NCI-H2196 treated with DMSO at 0.1 percent for 48 hours (cell line): ENCODE measurements around the gene BRD4.
"Not testable (repeated sequence)": the region's sequence is repeated elsewhere in the genome, so short reads cannot be mapped to it uniquely, and the experiment has no call there.

Experiments used
- DNase-seq: peaks from one replicate; lab custom pipeline; 2025; ENCODE audit not compliant: unreplicated experiment; lab: John Stamatoyannopoulos, UW

Gene BRD4

GRCh38 chr19:15332311-15332996, at the start of gene BRD4:
TSS of gene BRD4 (minus strand) at chr19:15332539. CDS start at chr19:15273099, 59,440 bp downstream.
- DNase-seq, result peak; percentile 29

GRCh38 chr19:15381864-15382263, 49.5 kb upstream of the BRD4 start:
- DNase-seq, result no peak

GRCh38 chr19:15381429-15381828, 49.1 kb upstream of the BRD4 start:
- no peak for DNase-seq

- peak; percentile 56 for DNase-seq
Measured at GRCh38 chr19:15379999-15380647, 47.8 kb upstream of the BRD4 start.

- peak; percentile 94 for DNase-seq
Measured at GRCh38 chr19:15379083-15379998, 47.0 kb upstream of the BRD4 start, which contains the start of gene AKAP8. TSS of gene AKAP8 (minus strand) at chr19:15379787. CDS start at chr19:15379731, 56 bp downstream.

- DNase-seq, result peak; percentile 2
Measured at GRCh38 chr19:15378534-15379082, 46.3 kb upstream of the BRD4 start.

GRCh38 chr19:15374796-15375440, 42.6 kb upstream of the BRD4 start:
- no peak for DNase-seq

DNA sequence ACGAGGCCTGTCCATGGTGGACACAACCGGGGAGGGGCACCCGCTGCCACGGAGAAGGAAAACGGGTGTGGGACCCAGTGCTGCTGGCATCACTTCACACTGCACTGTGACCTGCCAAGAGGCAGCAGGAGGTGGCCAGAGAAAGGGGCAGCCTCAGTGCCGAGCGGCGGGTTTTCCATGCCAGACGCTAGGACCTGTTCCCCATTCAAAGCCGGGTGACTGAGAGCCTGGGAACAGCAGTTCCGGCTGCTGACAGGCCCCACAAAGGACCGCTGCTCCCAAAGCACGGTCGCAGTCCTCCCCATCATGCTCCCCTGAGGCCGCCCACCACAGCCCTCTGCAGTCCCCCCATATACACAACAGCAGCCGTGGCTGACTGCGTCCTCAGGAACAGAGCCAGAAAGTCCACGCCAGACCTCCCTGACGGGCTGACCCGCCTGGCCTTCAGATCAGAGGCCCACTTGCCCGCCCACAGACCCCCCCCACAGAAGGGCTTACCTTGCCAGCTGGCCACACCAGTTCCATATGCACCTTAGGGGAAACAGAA, 41.8 kb upstream of the BRD4 start:
- DNase-seq, result no peak

DNA sequence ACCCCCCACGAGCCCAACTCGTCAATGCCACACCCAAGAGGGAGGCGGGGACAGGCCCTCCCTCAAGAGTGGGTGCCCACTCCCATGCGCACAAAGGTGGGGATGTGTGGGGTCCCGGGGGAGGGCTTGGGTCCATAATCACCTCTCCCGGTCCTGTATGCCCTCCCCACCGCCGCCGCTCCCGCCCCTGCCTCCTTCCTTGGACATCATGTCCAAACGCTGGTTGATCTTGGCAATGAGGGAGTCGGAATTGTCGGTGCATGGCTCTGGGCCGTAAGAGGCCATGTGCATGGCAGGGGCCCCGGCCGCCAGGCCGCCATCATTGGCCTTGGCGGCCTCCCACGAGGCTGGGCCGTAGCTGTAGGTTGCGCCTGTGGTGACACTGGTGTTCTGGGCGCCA, 41.3 kb upstream of the BRD4 start:
- DNase-seq, result no peak

- no peak for DNase-seq
Measured at GRCh38 chr19:15372891-15373301, 40.6 kb upstream of the BRD4 start.

DNA sequence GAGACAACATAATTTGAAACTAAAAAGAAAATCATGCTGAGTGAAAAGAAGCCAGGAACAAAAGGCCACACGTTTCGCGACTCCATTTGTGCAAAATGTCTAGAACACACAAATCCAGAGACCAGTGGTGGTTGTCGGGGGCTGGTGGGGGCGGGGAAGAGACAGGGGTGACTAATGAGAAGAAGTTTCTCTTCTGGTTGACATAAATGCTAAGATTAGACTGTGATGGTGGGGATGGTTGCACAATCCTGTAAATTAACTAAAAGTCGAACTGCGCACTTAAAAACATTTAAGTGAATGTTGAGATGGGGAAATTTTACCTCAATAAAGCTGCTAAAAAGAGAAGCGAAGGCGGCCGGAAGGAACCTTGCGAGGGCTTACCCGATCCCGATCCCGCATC, 40.1 kb upstream of the BRD4 start:
- DNase-seq, result no peak

GRCh38 chr19:15371786-15372380, 39.5 kb upstream of the BRD4 start:
- no peak for DNase-seq

GRCh38 chr19:15371119-15371518, 38.8 kb upstream of the BRD4 start:
- DNase-seq, result no peak

DNA sequence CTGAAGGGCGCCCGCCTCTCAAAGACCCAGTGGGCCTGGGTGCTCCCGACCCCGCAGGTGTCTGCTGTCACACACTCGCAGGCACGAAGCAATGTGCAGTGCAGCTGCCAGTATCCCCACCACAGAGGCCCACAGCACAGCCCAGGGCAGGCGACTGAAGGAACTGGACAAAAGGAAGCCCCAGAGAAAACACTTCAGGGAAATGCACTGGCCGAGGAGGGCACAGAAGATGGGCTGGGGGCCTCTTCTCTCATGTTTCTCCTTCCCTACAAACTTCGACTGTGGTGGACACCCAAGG, 37.2 kb upstream of the BRD4 start:
- DNase-seq, result no peak

- no peak for DNase-seq
Measured at GRCh38 chr19:15368798-15369593, 36.7 kb upstream of the BRD4 start.

DNA sequence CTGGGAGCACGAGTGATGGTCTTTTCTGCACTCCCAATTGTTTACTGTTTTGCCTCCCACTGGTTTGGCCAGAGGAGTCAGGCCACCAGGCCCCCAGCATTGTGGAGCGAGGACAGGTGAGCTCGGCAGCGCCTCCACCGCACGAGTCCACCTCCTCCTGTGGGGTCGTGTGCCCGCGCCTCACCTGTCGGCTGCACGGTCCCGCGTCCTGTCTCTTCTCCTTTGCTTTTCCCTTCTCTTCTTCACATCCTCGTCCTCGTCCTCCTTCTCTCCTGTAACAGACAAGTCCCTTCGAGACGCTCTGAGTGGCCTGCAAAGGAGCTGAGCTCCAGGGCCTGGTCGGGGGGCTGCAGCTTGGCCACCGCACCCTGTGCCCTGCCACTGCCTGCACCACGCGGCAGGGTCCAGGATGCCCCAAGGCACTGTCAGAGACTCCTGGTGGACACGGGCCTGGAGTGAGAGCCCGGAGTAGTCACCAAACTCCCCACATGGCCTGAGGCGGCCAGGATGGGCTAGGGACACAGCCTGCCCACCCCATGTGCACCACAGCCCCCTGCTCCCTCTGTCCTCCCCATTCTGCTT, 35.8 kb upstream of the BRD4 start:
- DNase-seq, result no peak

- DNase-seq, result no peak
Measured at GRCh38 chr19:15367439-15367838, 35.1 kb upstream of the BRD4 start.

GRCh38 chr19:15365264-15365663, 32.9 kb upstream of the BRD4 start:
- DNase-seq, result no peak

DNA sequence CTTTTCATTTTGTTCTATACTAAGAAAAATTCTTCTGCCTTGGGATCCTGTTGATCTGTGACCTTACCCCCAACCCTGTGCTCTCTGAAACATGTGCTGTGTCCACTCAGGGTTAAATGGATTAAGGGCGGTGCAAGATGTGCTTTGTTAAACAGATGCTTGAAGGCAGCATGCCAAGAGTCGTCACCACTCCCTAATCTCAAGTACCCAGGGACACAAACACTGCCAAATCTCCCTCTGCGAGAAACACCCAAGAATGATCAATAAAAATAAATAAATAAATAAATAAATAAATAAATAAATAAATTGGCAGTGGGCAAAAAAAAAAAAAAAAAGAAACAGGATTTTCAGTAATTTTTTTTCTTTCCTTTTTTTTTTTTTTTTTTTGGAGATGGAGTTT, 31.5 kb upstream of the BRD4 start:
- DNase-seq, result not testable (repeated sequence)
